OCI-LY3 (cell line): Measurements from ENCODE around the gene WDR18.

Experiments
- EZH2phosphoT487 ChIP-seq: fragments of 200-600 bp; shearing (Covaris generic); IDR thresholded peaks from 2 replicates; pipeline ENCODE4 v1.6.1; 2018; ENCODE audit warnings: antibody characterized with exemption, mixed run types, low read depth
- TF ChIP-seq, protein P1 (sequence below): fragments of 200-600, 300-600 bp; sonication (generic); IDR thresholded peaks from 2 replicates; pipeline ENCODE4 v1.5.1; 2014; ENCODE audit warnings: antibody characterized with exemption, low read length, low read depth

DNA sequence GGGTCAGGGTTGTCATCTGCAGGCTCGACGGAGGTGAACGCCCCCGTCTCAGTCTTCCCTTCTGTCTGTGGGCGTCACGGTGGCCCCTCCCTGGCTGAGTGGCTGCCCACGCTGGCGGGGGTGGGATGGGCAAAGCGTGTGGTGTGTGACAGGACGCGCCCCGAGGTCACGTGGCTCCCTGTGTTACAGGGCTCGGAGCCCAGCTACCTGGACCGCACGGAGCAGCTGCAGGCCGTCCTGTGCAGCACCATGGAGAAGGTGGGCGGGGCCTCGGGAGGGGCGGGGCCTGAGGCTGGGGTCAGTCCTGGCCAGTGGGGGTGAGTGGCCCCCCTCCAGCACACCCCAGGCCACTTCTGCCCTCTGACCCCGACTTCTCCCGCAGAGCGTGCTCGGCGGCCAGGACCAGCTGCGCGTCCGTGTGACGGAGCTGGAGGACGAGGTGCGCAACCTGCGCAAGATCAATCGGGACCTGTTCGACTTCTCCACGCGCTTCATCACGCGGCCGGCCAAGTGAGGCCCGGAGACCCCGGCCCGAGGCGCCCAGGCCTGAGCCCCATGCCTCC, 9.8 kb downstream of the WDR18 start:
- TF ChIP-seq, protein P1, sequence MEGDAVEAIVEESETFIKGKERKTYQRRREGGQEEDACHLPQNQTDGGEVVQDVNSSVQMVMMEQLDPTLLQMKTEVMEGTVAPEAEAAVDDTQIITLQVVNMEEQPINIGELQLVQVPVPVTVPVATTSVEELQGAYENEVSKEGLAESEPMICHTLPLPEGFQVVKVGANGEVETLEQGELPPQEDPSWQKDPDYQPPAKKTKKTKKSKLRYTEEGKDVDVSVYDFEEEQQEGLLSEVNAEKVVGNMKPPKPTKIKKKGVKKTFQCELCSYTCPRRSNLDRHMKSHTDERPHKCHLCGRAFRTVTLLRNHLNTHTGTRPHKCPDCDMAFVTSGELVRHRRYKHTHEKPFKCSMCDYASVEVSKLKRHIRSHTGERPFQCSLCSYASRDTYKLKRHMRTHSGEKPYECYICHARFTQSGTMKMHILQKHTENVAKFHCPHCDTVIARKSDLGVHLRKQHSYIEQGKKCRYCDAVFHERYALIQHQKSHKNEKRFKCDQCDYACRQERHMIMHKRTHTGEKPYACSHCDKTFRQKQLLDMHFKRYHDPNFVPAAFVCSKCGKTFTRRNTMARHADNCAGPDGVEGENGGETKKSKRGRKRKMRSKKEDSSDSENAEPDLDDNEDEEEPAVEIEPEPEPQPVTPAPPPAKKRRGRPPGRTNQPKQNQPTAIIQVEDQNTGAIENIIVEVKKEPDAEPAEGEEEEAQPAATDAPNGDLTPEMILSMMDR, result no peak
- no peak for TF ChIP-seq EZH2phosphoT487
